ENCODE data around the gene DNAJB2.
"Not testable (repeated sequence)": the region's sequence is repeated elsewhere in the genome, so short reads cannot be mapped to it uniquely, and the experiment has no call there.

DNAJB2 gene

GRCh38 chr2:219252900-219253752 is 26.0 kb upstream of the DNAJB2 start, which contains the start of gene TUBA4B:
TUBA4B (plus strand) TSS chr2:219253243; CDS start chr2:219253408, 165 bp downstream.
- Histone ChIP-seq H2AFZ (ENCODE audit: low read depth, low read length) (peak within 1 kb of the TSS; percentile 70; the same call in 1 of the 2 replicates), H3K4me1 (ENCODE audit: low read length) (peaks cover 35% of the 10 kb centered on the region)

GRCh38 chr2:219253753-219254589 is 25.2 kb upstream of the DNAJB2 start, which contains the start of gene TUBA4A:
TUBA4A (minus strand) TSS chr2:219253918; CDS start chr2:219253858, 60 bp downstream.
- Histone ChIP-seq H3K4me3 (ENCODE audit: low read length) (peak within 1 kb of the TSS; percentile 96), H3K27me3 (ENCODE audit: low read depth, low read length) (no peaks in the 10 kb centered on the region; the same call in 1 of the 2 replicates), H3K9ac (ENCODE audit: low read length) (peak within 1 kb of the TSS; percentile 94), H3K36me3 (replicated peaks; ENCODE audit: low read depth, low read length) (peaks cover 16% of the 10 kb centered on the region), H3K4me1 (ENCODE audit: low read length) (peaks cover 28% of the 10 kb centered on the region), H4K20me1 (ENCODE audit: insufficient read depth, low read length) (no peaks in the 10 kb centered on the region), H3K4me2 (ENCODE audit: low read length) (peak within 1 kb of the TSS; percentile 77), H3K79me2 (ENCODE audit: low read length) (peaks cover 26% of the 10 kb centered on the region), H2AFZ (ENCODE audit: low read depth, low read length) (peak within 1 kb of the TSS; percentile 70; the same call in 1 of the 2 replicates), H3K9me3 (ENCODE audit: insufficient read depth, low read length) (no peaks in the 10 kb centered on the region), H3K27ac (ENCODE audit: low read length) (peak within 1 kb of the TSS; percentile 46)
- TF ChIP-seq CTCF (IDR thresholded peaks at IDR 0.05; ENCODE audit: low read depth, low read length): no peak
- TF ChIP-seq EZH2phosphoT487 (IDR thresholded peaks at IDR 0.05; ENCODE audit: low read depth): no peak

More at GRCh38 chr2:219252900-219253752, 26.0 kb upstream of the DNAJB2 start, which contains the start of gene TUBA4B:
- H3K4me2 ChIP-seq (ENCODE audit: low read length): peak within 1 kb of the TSS; percentile 77
- no peaks in the 10 kb centered on the region for H4K20me1 ChIP-seq (ENCODE audit: insufficient read depth, low read length)
- peak within 1 kb of the TSS; percentile 96 for H3K4me3 ChIP-seq (ENCODE audit: low read length)
- H3K27me3 ChIP-seq (ENCODE audit: low read depth, low read length): no peaks in the 10 kb centered on the region; the same call in 1 of the 2 replicates
- no peaks in the 10 kb centered on the region for H3K9me3 ChIP-seq (ENCODE audit: insufficient read depth, low read length)
- TF ChIP-seq EZH2phosphoT487 (IDR thresholded peaks at IDR 0.05; ENCODE audit: low read depth) (no peak), CTCF (IDR thresholded peaks at IDR 0.05; ENCODE audit: low read depth, low read length) (no peak)
- peak within 1 kb of the TSS; percentile 94 for H3K9ac ChIP-seq (ENCODE audit: low read length)
- H3K27ac ChIP-seq (ENCODE audit: low read length): peak within 1 kb of the TSS; percentile 46
- peaks cover 26% of the 10 kb centered on the region for H3K79me2 ChIP-seq (ENCODE audit: low read length)
- H3K36me3 ChIP-seq (replicated peaks; ENCODE audit: low read depth, low read length): peaks cover 18% of the 10 kb centered on the region

GRCh38 chr2:219254590-219255201 is 24.5 kb upstream of the DNAJB2 start:
- H3K9ac ChIP-seq (ENCODE audit: low read length): peak overlapping the region; percentile 52
- no peaks in the 10 kb centered on the region for H4K20me1 ChIP-seq (ENCODE audit: insufficient read depth, low read length)
- peaks cover 26% of the 10 kb centered on the region for H3K79me2 ChIP-seq (ENCODE audit: low read length)
- peaks cover 21% of the 10 kb centered on the region for H3K4me1 ChIP-seq (ENCODE audit: low read length)
- TF ChIP-seq CTCF (IDR thresholded peaks at IDR 0.05; ENCODE audit: low read depth, low read length) (no peak), EZH2phosphoT487 (IDR thresholded peaks at IDR 0.05; ENCODE audit: low read depth) (no peak)
- peak overlapping the region; percentile 70; the same call in 1 of the 2 replicates for H2AFZ ChIP-seq (ENCODE audit: low read depth, low read length)
- H3K9me3 ChIP-seq (ENCODE audit: insufficient read depth, low read length): no peaks in the 10 kb centered on the region
- peak overlapping the region; percentile 77 for H3K4me2 ChIP-seq (ENCODE audit: low read length)
- H3K36me3 ChIP-seq (replicated peaks; ENCODE audit: low read depth, low read length): peaks cover 16% of the 10 kb centered on the region
- no peaks in the 10 kb centered on the region; the same call in 1 of the 2 replicates for H3K27me3 ChIP-seq (ENCODE audit: low read depth, low read length)
- H3K27ac ChIP-seq (ENCODE audit: low read length): no peak overlapping the region
- H3K4me3 ChIP-seq (ENCODE audit: low read length): peak overlapping the region; percentile 96

GRCh38 chr2:219258942-219259341 is 20.2 kb upstream of the DNAJB2 start:
- H4K20me1 ChIP-seq (ENCODE audit: insufficient read depth, low read length); H3K27me3 ChIP-seq (ENCODE audit: low read depth, low read length): not testable (repeated sequence)

More at GRCh38 chr2:219258942-219259341, 20.2 kb upstream of the DNAJB2 start:
- not testable (repeated sequence) for H3K36me3 ChIP-seq (replicated peaks; ENCODE audit: low read depth, low read length); H3K4me3 ChIP-seq (ENCODE audit: low read length); H3K27ac ChIP-seq (ENCODE audit: low read length); H2AFZ ChIP-seq (ENCODE audit: low read depth, low read length); H3K79me2 ChIP-seq (ENCODE audit: low read length); H3K9me3 ChIP-seq (ENCODE audit: insufficient read depth, low read length); H3K9ac ChIP-seq (ENCODE audit: low read length); H3K4me2 ChIP-seq (ENCODE audit: low read length); H3K4me1 ChIP-seq (ENCODE audit: low read length)

Data from OCI-LY3 (cell line).